HL-60/S4 treated with phorbol 12-myristate 13-acetate at 8.2 ng/mL for 4 days and 3 days (cell line): ENCODE measurements around the gene MYADM.
"Not testable (repeated sequence)": the region's sequence is repeated elsewhere in the genome, so short reads cannot be mapped to it uniquely, and the experiment has no call there.

Source experiments
- in situ Hi-C: fragments of 300-500 bp; cut with MboI; formaldehyde crosslinking; loops from 2 replicates; pipeline ENCODE4 v1.15.0; 2022; ENCODE audit warnings: low sequenced_read_pairs

The MYADM gene

GRCh38 chr19:53867225-53868090 is at the start of gene MYADM:
TSS of gene MYADM (plus strand) at chr19:53867883. CDS start at chr19:53873530, 5,647 bp downstream.
- in situ Hi-C loops, result no loop called here

GRCh38 chr19:53818756-53819155 is 48.9 kb upstream of the MYADM start:
- in situ Hi-C loops, result no loop called here

- in situ Hi-C loops, result no loop called here
These were observed 47.8 kb upstream of the MYADM start for GRCh38 chr19:53819861-53820260.

- in situ Hi-C loops, result no loop called here
These were observed 44.1 kb upstream of the MYADM start for GRCh38 chr19:53823380-53824120.

GRCh38 chr19:53824134-53824611 is 43.5 kb upstream of the MYADM start, which contains the start of gene NLRP12:
TSS of gene NLRP12 (minus strand) at chr19:53824314. CDS start at chr19:53824174, 140 bp downstream.
- in situ Hi-C loops, result no loop called here

- in situ Hi-C loops, result no loop called here
These were observed 40.8 kb upstream of the MYADM start for GRCh38 chr19:53826876-53827275.

- in situ Hi-C loops, result no loop called here
These were observed 39.2 kb upstream of the MYADM start for GRCh38 chr19:53828531-53828930.

- in situ Hi-C loops, result not testable (repeated sequence)
These were observed 34.8 kb upstream of the MYADM start for GRCh38 chr19:53832861-53833260.

- in situ Hi-C loops, result not testable (repeated sequence)
These were observed 29.2 kb upstream of the MYADM start for GRCh38 chr19:53838446-53838845.

GRCh38 chr19:53840241-53840640 is 27.4 kb upstream of the MYADM start:
- in situ Hi-C loops, result not testable (repeated sequence)

- in situ Hi-C loops, result not testable (repeated sequence)
These were observed 26.8 kb upstream of the MYADM start for GRCh38 chr19:53840914-53841313.

- in situ Hi-C loops, result no loop called here
These were observed 22.8 kb upstream of the MYADM start for GRCh38 chr19:53844849-53845246.

GRCh38 chr19:53847555-53847954 is 20.1 kb upstream of the MYADM start:
- in situ Hi-C loops, result no loop called here

- in situ Hi-C loops, result no loop called here
These were observed 18.4 kb upstream of the MYADM start for GRCh38 chr19:53849237-53849676.

GRCh38 chr19:53853707-53854106 is 14.0 kb upstream of the MYADM start:
- in situ Hi-C loops, result no loop called here

GRCh38 chr19:53864308-53864836 is 3.3 kb upstream of the MYADM start:
- in situ Hi-C loops, result no loop called here

GRCh38 chr19:53865523-53865917 is 2.2 kb upstream of the MYADM start:
- in situ Hi-C loops, result no loop called here

GRCh38 chr19:53865918-53866864 is 1.5 kb upstream of the MYADM start:
- in situ Hi-C loops, result no loop called here

- in situ Hi-C loops, result no loop called here
These were observed 838 bp upstream of the MYADM start for GRCh38 chr19:53866865-53867224.

- in situ Hi-C loops, result no loop called here
These were observed 608 bp downstream of the MYADM start for GRCh38 chr19:53868091-53868891.
